ENCODE measurements around the gene RAD1. TPM values are rescaled to one million over a fixed set of nuclear protein-coding genes. Genes with fewer than 3 reads are reported as not detected.

RAD1 gene
- total and polyA plus RNA-seq, 2 donors (not counting 1 experiment from before 2014, with no cell fraction given), result 46.9 to 123 TPM

- DNase-seq (ENCODE audit: low read depth in 2 of 2), result no peak
- TF ChIP-seq EZH2 (IDR thresholded peaks at IDR 0.05; ENCODE audit: low read length, missing control alignments), result no peak
- no peak for TF ChIP-seq CTCF (conservative IDR thresholded peaks at IDR 0.05 in 1 of 2, IDR thresholded peaks at IDR 0.05 in 1 of 2; ENCODE audit: low read depth in 1 of 2, low read length in 2 of 2)
- H3K4me2 ChIP-seq (ENCODE audit: extremely low read depth, insufficient read depth, low read length), result no peak overlapping the region
- no peak overlapping the region for H3K4me3 ChIP-seq (replicated peaks in 1 of 4; ENCODE audit: control extremely low read depth in 1 of 4, insufficient read depth in 1 of 4, low read depth in 3 of 4, low read length in 4 of 4)
- H3K27me3 ChIP-seq (ENCODE audit: control insufficient read depth, insufficient read depth, low read length), result no peaks in the 10 kb centered on the region
- H3K36me3 ChIP-seq (ENCODE audit: control insufficient read depth, insufficient read depth, low read length), result no peaks in the 10 kb centered on the region
- no peak overlapping the region for H3K27ac ChIP-seq (ENCODE audit: insufficient read depth, low read length)
- no peaks in the 10 kb centered on the region for H4K20me1 ChIP-seq (ENCODE audit: control insufficient read depth, extremely low read depth, insufficient read depth, low read length)
- H3K9me3 ChIP-seq (ENCODE audit: control insufficient read depth, insufficient read depth, low read depth, low read length), result no peaks in the 10 kb centered on the region
- no peaks in the 10 kb centered on the region for H3K4me1 ChIP-seq (ENCODE audit: control insufficient read depth, extremely low read depth, insufficient read depth, low read length)
- H2AFZ ChIP-seq (ENCODE audit: low read length), result no peak overlapping the region
- H3K79me2 ChIP-seq (ENCODE audit: control insufficient read depth, insufficient read depth, low read length), result no peaks in the 10 kb centered on the region
- no peak overlapping the region for H3K9ac ChIP-seq (ENCODE audit: insufficient read depth, low read length)
These were observed 46.0 kb downstream of the RAD1 start for GRCh38 chr5:34869256-34869655.

- H3K9ac ChIP-seq (ENCODE audit: insufficient read depth, low read length), result no peak overlapping the region
These were observed 46.5 kb downstream of the RAD1 start for GRCh38 chr5:34868791-34869190.

GRCh38 chr5:34867660-34868059 is 47.6 kb downstream of the RAD1 start:
- Histone ChIP-seq H3K4me3 (replicated peaks in 1 of 4; ENCODE audit: control extremely low read depth in 1 of 4, insufficient read depth in 1 of 4, low read depth in 3 of 4, low read length in 4 of 4) (no peak overlapping the region), H3K9ac (ENCODE audit: insufficient read depth, low read length) (no peak overlapping the region), H3K79me2 (ENCODE audit: control insufficient read depth, insufficient read depth, low read length) (no peaks in the 10 kb centered on the region), H3K27me3 (ENCODE audit: control insufficient read depth, insufficient read depth, low read length) (no peaks in the 10 kb centered on the region), H3K4me1 (ENCODE audit: control insufficient read depth, extremely low read depth, insufficient read depth, low read length) (no peaks in the 10 kb centered on the region), H3K36me3 (ENCODE audit: control insufficient read depth, insufficient read depth, low read length) (no peaks in the 10 kb centered on the region), H3K27ac (ENCODE audit: insufficient read depth, low read length) (no peak overlapping the region), H3K4me2 (ENCODE audit: extremely low read depth, insufficient read depth, low read length) (no peak overlapping the region), H4K20me1 (ENCODE audit: control insufficient read depth, extremely low read depth, insufficient read depth, low read length) (no peaks in the 10 kb centered on the region), H3K9me3 (ENCODE audit: control insufficient read depth, insufficient read depth, low read depth, low read length) (no peaks in the 10 kb centered on the region), H2AFZ (ENCODE audit: low read length) (no peak overlapping the region)
- TF ChIP-seq EZH2 (IDR thresholded peaks at IDR 0.05; ENCODE audit: low read length, missing control alignments) (no peak), CTCF (conservative IDR thresholded peaks at IDR 0.05 in 1 of 2, IDR thresholded peaks at IDR 0.05 in 1 of 2; ENCODE audit: low read depth in 1 of 2, low read length in 2 of 2) (no peak)
- DNase-seq (ENCODE audit: low read depth in 2 of 2), result no peak

More at GRCh38 chr5:34868791-34869190, 46.5 kb downstream of the RAD1 start:
- no peaks in the 10 kb centered on the region for H3K4me1 ChIP-seq (ENCODE audit: control insufficient read depth, extremely low read depth, insufficient read depth, low read length)
- H3K4me3 ChIP-seq (replicated peaks in 1 of 4; ENCODE audit: control extremely low read depth in 1 of 4, insufficient read depth in 1 of 4, low read depth in 3 of 4, low read length in 4 of 4), result no peak overlapping the region
- H3K27me3 ChIP-seq (ENCODE audit: control insufficient read depth, insufficient read depth, low read length), result no peaks in the 10 kb centered on the region
- no peaks in the 10 kb centered on the region for H3K9me3 ChIP-seq (ENCODE audit: control insufficient read depth, insufficient read depth, low read depth, low read length)
- H3K4me2 ChIP-seq (ENCODE audit: extremely low read depth, insufficient read depth, low read length), result no peak overlapping the region
- DNase-seq (ENCODE audit: low read depth in 2 of 2), result no peak
- H2AFZ ChIP-seq (ENCODE audit: low read length), result no peak overlapping the region
- H4K20me1 ChIP-seq (ENCODE audit: control insufficient read depth, extremely low read depth, insufficient read depth, low read length), result no peaks in the 10 kb centered on the region
- H3K36me3 ChIP-seq (ENCODE audit: control insufficient read depth, insufficient read depth, low read length), result no peaks in the 10 kb centered on the region
- no peak overlapping the region for H3K27ac ChIP-seq (ENCODE audit: insufficient read depth, low read length)
- TF ChIP-seq EZH2 (IDR thresholded peaks at IDR 0.05; ENCODE audit: low read length, missing control alignments) (no peak), CTCF (conservative IDR thresholded peaks at IDR 0.05 in 1 of 2, IDR thresholded peaks at IDR 0.05 in 1 of 2; ENCODE audit: low read depth in 1 of 2, low read length in 2 of 2) (no peak)
- no peaks in the 10 kb centered on the region for H3K79me2 ChIP-seq (ENCODE audit: control insufficient read depth, insufficient read depth, low read length)

Measured in fibroblast of lung (primary cell).